A673 (cell line): Measurements from ENCODE around the gene VPS26C. TPM values are rescaled to one million over a fixed set of nuclear protein-coding genes. Genes with fewer than 3 reads are reported as not detected.

ENCODE experiments used
- BruUV-seq: library from RNA; stranded (reverse); fragments of 400-500 nt; replicated peaks from 2 replicates; lab custom pipeline; 2021; lab: Mats Ljungman, UMichigan
- CTCF ChIA-PET: fragments of 300-600 bp; sonication (Branson Sonifier 250); formaldehyde crosslinking; loops from one replicate; lab custom pipeline; 2022; ENCODE audit warnings: antibody characterized with exemption; lab: Charles Lee
- POLR2A ChIA-PET: fragments of 300-600 bp; sonication (Branson Sonifier 250); formaldehyde crosslinking; loops from one replicate; lab custom pipeline; 2022; ENCODE audit warnings: antibody characterized with exemption; ENCODE audit not compliant: low non-redundant PET; lab: Charles Lee
- DNase-seq: peaks from one replicate; pipeline ENCODE4 v3.0.0-alpha.2; 2015; ENCODE audit warnings: low spot score
- H3K27ac ChIP-seq: fragments of 200-600 bp; sonication (generic); 2 replicates; pipeline ENCODE4 v1.5.1; 2016; ENCODE audit warnings: mixed run types, low read depth, mild to moderate bottlenecking, mixed read lengths, antibody characterized with exemption, low read length; ENCODE audit not compliant: poor library complexity, severe bottlenecking
- H3K27me3 ChIP-seq: fragments of 200-600 bp; sonication (generic); replicated peaks from 2 replicates; pipeline ENCODE4 v1.6.1; 2017; ENCODE audit warnings: mixed run types, low read depth, mild to moderate bottlenecking, mixed read lengths, antibody characterized with exemption, low read length; ENCODE audit not compliant: insufficient read depth, poor library complexity
- H3K36me3 ChIP-seq: fragments of 200-600 bp; sonication (generic); 2 replicates; pipeline ENCODE4 v1.6.1; 2016; ENCODE audit warnings: mixed run types, mild to moderate bottlenecking, mixed read lengths, antibody characterized with exemption, low read length; ENCODE audit not compliant: insufficient read depth, poor library complexity, severe bottlenecking
- H3K4me1 ChIP-seq: fragments of 200-600 bp; sonication (generic); 2 replicates; pipeline ENCODE4 v1.6.1; 2017; ENCODE audit warnings: mixed run types, mild to moderate bottlenecking, mixed read lengths, antibody characterized with exemption, low read length; ENCODE audit not compliant: insufficient read depth, poor library complexity, severe bottlenecking
- H3K4me3 ChIP-seq: fragments of 200-600 bp; sonication (generic); 2 replicates; pipeline ENCODE4 v1.5.1; 2016; ENCODE audit warnings: low read depth, mixed run types, mild to moderate bottlenecking, mixed read lengths, low read length; ENCODE audit not compliant: poor library complexity, severe bottlenecking
- H3K9me3 ChIP-seq: fragments of 200-600 bp; sonication (generic); 2 replicates; pipeline ENCODE4 v1.6.1; 2016; ENCODE audit warnings: mixed run types, low read depth, mild to moderate bottlenecking, mixed read lengths, antibody characterized with exemption, low read length; ENCODE audit not compliant: poor library complexity, severe bottlenecking
- EZH2 ChIP-seq: fragments of 200-600 bp; sonication (generic); IDR thresholded peaks from 2 replicates; pipeline ENCODE4 v1.6.1; 2017; ENCODE audit warnings: borderline replicate concordance, low read depth, mild to moderate bottlenecking, mixed read lengths, antibody characterized with exemption, low read length; ENCODE audit not compliant: poor library complexity, severe bottlenecking
- intact Hi-C: fragments of 100-400 bp; cut with micrococcal nuclease; formaldehyde crosslinking; loops from one replicate; pipeline ENCODE4 v1.10.0; 2022; ENCODE audit not compliant: unreplicated experiment
- total RNA-seq: library from RNA; stranded (reverse); gene quantifications from 2 replicates; pipeline ENCODE4 v1.2.3, GENCODE V29; 2021
- TF ChIP-seq, protein P1 (sequence below): fragments of 300-800, 200-600 bp; sonication (generic); conservative IDR thresholded peaks from 2 replicates; pipeline ENCODE4 v1.5.1; 2017; ENCODE audit warnings: low read depth, mild to moderate bottlenecking, antibody characterized with exemption, low read length, moderate library complexity, mixed read lengths

VPS26C gene
- total RNA-seq, 1 experiment from 2014 or later: 45.3 TPM

DNA sequence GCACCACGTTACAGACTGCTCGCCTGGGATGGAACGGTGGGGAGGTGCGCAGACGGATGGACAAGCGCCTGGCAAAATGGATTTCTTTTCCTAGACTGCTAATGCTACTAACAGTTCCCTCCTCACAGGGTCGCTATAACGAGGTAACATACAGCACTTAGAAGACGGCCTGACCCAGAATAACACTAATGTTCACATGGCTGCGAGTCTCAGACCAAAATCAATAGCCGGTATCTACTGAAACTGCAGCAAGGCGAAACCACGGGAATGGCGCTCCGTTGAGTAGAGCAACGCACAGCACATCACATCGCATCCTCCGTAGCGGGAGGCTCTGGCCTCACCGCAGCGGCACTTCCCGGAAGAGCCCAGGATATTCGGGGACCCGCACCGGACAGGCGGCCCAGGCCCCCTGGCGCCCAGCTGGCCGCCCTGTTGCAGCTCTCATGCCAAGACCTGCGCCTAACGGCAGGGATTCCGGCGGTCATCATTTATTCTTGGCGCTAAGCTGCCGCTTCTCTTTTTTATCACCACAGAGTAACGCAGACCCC lies 46.6 kb downstream of the VPS26C start:
- Histone ChIP-seq H3K4me3 (peak overlapping the region; percentile 63), H3K36me3 (peaks cover 12% of the 10 kb centered on the region), H3K4me1 (peaks cover 4% of the 10 kb centered on the region), H3K9me3 (no peaks in the 10 kb centered on the region), H3K27ac (peak overlapping the region; percentile 66), H3K27me3 (no peaks in the 10 kb centered on the region)
- peak; percentile 44 for DNase-seq
- no peak for TF ChIP-seq EZH2
- TF ChIP-seq, protein P1, sequence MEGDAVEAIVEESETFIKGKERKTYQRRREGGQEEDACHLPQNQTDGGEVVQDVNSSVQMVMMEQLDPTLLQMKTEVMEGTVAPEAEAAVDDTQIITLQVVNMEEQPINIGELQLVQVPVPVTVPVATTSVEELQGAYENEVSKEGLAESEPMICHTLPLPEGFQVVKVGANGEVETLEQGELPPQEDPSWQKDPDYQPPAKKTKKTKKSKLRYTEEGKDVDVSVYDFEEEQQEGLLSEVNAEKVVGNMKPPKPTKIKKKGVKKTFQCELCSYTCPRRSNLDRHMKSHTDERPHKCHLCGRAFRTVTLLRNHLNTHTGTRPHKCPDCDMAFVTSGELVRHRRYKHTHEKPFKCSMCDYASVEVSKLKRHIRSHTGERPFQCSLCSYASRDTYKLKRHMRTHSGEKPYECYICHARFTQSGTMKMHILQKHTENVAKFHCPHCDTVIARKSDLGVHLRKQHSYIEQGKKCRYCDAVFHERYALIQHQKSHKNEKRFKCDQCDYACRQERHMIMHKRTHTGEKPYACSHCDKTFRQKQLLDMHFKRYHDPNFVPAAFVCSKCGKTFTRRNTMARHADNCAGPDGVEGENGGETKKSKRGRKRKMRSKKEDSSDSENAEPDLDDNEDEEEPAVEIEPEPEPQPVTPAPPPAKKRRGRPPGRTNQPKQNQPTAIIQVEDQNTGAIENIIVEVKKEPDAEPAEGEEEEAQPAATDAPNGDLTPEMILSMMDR: no peak
- ChIA-PET CTCF (no interaction called here), POLR2A (no interaction called here)
- intact Hi-C loops: no loop called here
- BruUV-seq: no TSS peak

DNA sequence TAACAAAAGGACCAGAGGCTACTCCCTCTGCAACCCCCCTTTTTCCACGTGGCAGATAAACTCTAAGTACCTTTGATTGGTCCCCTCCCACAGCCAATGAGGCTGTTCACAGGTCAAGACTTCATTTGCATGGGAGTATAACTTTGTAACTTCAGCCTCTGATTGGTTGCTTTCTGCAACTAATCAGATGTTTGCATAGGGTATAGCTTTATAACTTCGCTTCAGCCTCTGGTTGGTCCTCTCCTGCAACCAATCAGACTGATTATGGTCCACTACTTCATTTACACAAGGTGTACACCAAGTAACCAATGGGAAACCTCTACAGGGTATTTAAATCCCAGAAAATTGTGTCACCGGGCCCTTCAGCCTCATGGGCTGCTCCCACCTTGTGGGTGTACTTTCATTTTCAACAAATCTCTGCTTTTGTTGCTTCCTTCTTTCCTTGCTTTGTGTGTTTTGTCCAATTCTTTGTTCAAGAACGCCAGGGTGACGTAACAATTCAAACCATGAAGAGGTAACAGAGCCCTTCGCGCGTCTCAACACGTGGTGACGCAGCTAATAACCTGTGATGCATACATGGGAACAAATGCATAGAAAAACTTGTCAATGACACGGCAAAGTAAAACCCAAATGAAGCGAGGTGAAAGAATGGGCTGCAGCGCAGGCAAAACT lies 47.2 kb downstream of the VPS26C start:
- POLR2A ChIA-PET: interaction anchor here (0.7 kb wide), 1 partner anchor 15 kb away, joined by 6 read pairs; no protein-coding TSS in a partner anchor
- intact Hi-C loops: no loop called here

DNA sequence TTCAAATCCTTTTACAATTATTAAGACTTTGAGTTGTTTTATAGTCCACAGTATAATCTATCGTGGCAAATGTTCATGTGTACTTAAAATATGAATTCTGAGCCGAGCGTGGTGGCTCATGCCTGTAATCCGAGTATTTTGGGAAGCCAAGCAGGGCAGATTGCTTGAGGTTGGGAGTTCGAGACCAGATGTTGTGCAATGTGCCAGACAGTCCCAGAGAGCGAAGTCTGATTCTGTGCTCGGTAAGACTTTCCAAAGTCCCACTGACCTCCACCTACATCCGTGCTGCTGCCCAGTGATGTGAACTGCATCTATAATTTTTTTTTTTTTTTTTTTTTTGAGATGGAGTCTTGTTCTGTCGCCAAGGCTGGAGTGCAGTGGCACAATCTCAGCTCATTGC lies 52.2 kb downstream of the VPS26C start:
- no peak overlapping the region for H3K27ac ChIP-seq
- peaks cover 1% of the 10 kb centered on the region for H3K4me1 ChIP-seq
- TF ChIP-seq, protein P1: no peak
- TF ChIP-seq EZH2: no peak
- no TSS peak for BruUV-seq
- POLR2A ChIA-PET: no interaction called here
- no peak overlapping the region for H3K4me3 ChIP-seq
- CTCF ChIA-PET: no interaction called here
- H3K27me3 ChIP-seq: no peaks in the 10 kb centered on the region
- H3K9me3 ChIP-seq: no peaks in the 10 kb centered on the region
- intact Hi-C loops: no loop called here
- DNase-seq: no peak
- no peaks in the 10 kb centered on the region for H3K36me3 ChIP-seq

More for the DNA sequence above, 47.2 kb downstream of the VPS26C start:
- CTCF ChIA-PET: no interaction called here
- peaks cover 9% of the 10 kb centered on the region for H3K36me3 ChIP-seq
- BruUV-seq: no TSS peak
- H3K4me3 ChIP-seq: peak overlapping the region; percentile 63
- no peak overlapping the region for H3K27ac ChIP-seq
- no peaks in the 10 kb centered on the region for H3K27me3 ChIP-seq
- no peaks in the 10 kb centered on the region for H3K9me3 ChIP-seq
- TF ChIP-seq EZH2: no peak
- TF ChIP-seq, protein P1: no peak
- peaks cover 4% of the 10 kb centered on the region for H3K4me1 ChIP-seq
- no peak for DNase-seq
